ENCODE measurements around the gene METTL22.

- TF ChIP-seq, protein P1, sequence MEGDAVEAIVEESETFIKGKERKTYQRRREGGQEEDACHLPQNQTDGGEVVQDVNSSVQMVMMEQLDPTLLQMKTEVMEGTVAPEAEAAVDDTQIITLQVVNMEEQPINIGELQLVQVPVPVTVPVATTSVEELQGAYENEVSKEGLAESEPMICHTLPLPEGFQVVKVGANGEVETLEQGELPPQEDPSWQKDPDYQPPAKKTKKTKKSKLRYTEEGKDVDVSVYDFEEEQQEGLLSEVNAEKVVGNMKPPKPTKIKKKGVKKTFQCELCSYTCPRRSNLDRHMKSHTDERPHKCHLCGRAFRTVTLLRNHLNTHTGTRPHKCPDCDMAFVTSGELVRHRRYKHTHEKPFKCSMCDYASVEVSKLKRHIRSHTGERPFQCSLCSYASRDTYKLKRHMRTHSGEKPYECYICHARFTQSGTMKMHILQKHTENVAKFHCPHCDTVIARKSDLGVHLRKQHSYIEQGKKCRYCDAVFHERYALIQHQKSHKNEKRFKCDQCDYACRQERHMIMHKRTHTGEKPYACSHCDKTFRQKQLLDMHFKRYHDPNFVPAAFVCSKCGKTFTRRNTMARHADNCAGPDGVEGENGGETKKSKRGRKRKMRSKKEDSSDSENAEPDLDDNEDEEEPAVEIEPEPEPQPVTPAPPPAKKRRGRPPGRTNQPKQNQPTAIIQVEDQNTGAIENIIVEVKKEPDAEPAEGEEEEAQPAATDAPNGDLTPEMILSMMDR (IDR thresholded peaks at IDR 0.05): no peak
- TF ChIP-seq EZH2phosphoT487 (IDR thresholded peaks at IDR 0.05) (no peak), EZH2 (IDR thresholded peaks at IDR 0.05) (no peak)
These were observed 43.7 kb upstream of the METTL22 start for GRCh38 chr16:8577678-8578304.
